GM18520 (cell line): ENCODE data around the gene ZNF362.

Experiments used
- ATAC-seq: cut with Tn5 transposase; IDR thresholded peaks from one replicate; pipeline ENCODE4 v1.9.1; 2021; ENCODE audit not compliant: unreplicated experiment

ZNF362 gene

DNA sequence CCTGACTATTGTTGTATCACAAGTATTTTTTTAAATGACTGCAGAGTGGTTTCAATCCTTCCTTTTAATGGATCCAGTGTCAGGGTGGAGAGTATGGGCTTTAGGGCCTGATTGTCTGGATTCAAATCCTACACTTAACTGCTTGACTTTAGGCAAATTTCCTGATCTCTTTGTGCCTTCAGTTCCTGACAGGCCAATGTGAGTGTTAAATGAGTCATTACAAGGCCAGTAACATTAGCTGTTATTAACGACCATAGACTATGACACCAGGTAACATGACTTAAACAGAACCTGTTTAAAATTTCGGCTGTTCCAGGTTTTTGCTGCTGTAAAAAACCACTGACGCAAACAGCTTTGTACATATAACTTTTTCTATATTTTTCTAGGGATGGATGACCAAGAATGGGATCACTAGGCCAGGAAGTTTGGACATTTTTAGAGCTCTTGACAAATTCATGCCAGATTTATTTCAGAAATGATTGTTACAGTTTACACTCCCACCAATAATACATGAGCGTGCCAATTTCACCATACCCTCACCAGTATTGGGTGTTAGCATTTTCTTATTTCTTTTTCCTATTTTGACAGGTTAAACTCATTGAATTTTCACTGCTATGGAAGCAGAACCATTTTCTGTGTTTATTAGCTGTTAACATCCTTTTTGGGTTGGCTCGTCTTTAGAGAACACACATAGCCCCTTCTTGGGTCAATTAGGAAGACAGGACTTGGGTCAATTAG, 11.3 kb downstream of the ZNF362 start:
- no peak for ATAC-seq

DNA sequence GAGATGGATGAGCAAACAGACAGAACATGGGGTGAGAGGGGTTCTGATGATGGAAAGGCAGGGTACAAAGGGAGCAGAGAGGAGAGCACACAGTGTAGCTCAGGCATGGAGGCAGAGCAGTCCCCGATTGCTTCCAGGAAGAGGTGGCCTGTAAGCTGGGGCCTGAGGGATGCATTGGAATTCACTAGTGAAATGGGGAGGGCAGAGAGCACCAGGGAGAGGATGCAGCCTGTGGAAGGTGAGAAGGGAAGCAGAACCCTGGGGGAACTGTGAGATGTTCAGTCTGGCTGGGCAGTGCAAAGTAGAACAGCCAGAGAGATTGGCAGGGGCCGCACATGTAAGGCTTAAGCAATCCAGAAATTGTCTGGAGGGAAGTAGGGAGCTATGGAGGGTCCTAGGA, 12.2 kb downstream of the ZNF362 start:
- no peak for ATAC-seq

DNA sequence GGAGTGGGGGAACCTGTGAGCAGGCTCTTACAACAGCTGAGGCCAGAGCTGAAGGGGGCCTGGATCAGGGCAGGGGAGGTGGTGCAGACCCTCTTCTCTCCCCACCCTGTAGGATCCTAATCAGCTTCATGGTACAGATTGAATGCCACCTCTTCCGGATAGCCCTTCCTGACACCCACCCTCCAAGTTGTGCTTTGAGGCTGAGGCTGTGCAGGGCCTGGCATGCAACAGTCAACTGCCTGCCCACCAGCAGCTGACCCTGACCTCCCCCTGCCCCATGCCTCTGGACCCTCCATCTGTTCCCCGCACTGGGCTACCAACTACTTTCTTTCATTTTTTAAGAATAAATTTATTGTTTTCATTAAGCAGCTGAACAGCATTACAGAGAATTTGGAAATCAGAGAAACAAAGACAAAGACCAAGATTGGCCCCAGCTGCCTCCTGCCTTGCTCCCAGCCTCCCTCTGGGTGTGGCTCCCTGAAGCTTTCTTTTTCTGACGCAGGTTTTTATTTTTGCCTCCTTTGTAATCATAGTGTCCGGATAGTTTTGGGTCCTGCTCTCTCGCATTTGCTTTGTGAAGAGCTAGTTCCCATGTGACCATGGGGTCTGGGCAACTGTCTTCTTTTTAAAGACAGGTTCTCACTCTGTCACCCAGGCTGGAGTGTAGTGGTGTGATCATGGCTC, 12.8 kb downstream of the ZNF362 start:
- no peak for ATAC-seq

DNA sequence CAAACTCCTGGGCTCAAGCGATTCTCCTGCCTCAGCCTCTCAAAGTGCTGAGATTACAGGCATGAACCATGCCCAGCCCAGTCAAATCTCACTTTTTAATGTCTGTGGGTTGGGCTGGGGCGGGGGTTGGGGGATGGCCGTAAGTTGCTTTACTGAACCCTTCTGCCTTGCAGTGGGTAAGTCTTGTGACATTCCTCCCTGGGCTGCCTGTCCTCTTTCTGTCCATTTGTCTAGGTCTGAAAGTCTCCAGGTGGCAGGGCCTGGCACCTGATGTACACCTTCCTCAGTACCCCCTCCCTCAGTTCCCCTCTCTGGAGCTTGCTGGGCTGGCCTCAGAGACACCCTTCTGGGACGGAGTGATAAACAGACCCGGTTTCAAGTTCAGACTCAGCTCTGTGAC, 13.3 kb downstream of the ZNF362 start:
- no peak for ATAC-seq

DNA sequence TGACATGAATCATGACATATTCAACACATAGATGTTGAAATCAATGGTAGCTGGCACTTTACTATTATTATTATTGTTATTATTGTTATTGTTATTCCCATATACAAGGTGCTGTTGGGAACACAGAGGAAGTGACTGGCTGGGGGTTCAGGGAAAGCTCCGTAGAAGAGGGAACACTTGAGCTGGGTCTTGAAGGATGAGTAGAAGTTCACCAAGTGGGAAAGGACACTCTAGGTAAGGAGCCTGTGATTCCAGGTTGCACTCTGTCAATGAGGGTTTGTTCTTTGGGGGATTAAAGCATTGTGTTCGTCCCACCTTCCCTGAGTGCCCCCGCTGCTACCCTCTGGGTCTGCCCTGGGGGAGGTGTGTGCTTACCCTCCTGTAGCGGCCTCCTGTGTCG, 14.1 kb downstream of the ZNF362 start:
- ATAC-seq: no peak

DNA sequence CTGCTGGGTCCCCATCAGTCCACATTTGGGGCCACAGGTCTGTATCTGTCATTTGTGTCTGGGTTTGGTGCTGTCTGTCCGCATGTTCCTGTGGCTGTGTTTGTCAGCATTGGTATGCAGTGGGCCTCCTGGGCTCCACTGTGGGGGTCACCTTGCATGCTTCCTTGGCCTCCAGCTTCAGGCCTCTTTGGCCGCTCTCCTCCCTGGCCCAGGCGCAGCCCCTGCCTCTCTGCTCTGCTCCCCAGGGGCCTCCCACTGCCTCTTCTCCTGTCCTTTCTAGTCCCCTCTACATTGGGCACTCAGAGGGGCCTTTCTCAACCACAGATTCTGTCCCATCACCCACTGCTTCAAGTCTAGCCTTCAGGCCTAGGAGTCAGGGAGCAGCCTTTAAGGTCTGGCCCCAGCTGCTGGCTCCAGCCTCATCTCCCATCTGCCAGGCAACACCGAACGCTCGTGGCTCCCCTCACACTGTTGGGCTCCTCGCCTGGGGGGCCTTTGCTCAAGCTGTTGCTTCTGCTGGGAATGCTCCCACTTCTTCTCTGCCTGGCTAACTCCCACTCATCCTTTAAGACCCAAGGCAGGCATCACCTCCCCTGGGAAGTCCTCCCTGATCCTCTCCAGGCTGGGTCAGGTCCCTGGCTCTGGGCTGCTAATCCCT, 14.6 kb downstream of the ZNF362 start:
- no peak for ATAC-seq

DNA sequence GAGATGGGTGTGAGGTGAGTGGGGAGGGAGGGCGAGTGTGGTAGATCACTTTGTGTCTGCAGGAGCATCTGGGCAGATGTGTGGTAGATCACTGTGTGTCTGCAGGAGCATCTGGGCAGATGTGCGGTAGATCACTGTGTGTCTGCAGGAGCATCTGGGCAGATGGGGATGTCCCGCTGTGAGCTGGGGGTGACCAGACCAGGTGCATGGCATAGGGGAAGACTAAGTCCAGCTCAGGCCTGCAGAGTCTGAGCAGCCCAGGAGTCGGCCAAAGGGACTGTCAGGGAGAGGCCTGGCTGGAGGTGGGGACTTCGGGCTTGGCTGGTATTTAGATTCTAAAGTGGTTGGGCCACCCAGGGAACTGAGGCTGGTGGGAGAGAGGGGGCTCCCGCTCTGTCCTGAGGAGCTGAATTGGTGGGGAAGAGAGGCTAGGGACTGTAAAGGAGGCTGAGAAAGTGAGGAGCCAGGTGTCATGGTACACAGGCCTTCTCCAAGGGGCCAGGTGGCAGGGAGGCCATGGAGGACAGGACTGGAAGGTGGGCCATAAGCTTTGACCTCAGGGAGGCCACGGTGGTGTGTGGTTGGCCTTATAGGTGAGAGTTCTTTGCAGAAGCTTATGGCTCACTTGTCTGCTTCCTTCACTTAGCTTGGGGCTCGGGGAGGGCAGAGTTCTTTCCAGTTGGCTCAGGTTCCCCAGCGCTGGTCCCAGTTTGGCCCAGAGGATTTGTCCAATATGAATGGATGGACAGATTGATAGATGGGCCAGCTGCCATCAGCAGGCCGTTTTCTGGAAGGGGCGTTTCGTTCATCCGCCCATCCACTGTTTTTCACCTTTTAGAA, 15.6 kb downstream of the ZNF362 start:
- no peak for ATAC-seq

DNA sequence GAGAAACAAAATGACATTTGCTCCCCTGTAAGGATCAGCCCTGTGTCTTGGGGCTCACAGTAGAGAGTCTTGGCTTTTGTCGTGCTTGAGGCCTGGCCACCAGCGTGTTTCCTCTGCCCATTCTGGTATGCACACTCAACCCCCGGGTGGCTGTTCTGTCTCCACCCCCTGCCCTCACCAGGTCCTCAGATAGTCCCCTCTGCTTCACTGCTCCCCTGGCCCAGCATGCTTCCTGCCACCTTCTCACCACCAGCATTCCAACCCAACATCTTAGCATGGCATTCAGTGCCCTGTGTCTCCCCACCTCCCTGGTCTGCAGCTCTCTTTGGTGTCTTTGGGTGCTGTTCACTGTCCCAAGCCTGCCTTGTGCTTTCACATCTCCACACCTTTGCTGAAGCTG, 16.2 kb downstream of the ZNF362 start:
- no peak for ATAC-seq

DNA sequence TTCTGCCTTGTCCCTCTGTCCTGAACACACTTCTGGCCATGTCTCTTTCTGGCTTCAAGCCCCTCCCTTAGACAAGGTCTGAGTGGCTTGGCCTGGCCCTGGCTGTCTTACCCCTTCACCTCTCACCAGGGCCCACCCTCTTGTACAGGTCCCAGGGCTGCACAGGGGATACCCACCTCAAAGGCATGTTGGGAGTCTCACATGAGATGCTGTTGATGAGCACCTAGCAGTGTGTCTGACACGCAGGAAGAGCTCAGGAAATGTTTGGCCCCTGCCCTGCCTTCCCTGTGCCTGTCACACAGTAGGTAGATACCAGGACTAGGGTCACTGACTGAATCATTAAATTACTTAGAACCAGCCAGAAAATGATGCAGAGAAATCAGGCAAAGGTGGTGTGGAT, 16.6 kb downstream of the ZNF362 start:
- ATAC-seq: no peak

DNA sequence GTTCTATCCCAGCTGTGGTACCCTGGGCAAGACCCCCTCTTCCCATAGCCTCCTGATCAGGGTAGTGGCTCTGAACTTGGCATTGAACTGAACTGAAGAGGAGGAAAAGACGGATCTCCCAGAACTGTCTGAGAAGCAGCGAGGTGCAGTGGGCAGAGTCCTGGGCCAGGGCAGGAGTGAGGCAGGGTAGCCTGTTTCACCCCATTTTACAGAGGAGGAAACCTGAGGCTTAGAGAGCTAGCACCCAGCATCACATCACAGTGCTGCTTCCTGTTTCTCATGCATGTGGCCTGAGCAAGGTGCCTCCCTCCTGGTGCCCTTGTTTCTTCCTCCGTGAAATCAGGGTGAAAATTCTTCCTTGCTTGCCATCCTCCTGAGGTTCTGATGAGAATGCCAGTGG, 17.1 kb downstream of the ZNF362 start:
- no peak for ATAC-seq

DNA sequence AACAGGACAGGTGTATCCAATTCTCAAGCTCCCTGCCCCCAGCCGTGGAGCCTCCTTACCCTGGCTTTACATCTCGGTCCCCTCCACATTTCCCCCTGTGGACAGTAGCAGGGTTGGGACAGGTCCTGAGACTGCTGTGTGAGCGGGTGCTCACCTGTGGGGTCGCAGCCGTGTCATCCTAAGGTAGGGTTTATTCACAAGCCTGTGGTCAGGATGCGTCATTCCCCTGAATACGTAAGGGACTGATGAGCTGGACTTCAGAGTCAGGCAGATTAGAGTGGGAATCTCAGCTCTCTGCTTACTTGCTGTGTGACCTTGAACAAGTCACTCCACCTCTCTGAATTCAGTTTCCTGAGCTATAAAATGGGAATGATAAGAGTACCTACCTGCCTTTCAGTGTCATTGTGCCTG, 17.7 kb downstream of the ZNF362 start:
- no peak for ATAC-seq

DNA sequence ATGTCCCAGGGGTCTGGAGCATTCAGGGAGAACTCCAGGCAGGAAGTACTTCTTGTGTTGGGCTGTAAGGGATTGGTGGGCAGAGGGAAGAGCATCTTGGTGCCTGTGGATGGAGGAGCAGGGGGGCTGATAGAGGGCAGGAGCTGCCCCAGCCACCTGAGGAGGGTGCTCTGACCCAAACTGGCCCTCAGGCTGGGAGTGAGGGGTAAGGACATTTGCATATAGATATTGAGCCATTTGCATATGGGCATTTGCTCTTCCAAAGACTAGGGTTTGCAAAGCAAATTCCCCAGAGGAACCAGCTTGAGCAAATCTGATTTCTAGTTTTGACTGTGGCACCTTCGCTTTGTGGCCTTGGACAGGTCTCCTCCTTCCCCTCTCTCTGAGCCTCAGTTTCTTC, 18.2 kb downstream of the ZNF362 start:
- no peak for ATAC-seq

DNA sequence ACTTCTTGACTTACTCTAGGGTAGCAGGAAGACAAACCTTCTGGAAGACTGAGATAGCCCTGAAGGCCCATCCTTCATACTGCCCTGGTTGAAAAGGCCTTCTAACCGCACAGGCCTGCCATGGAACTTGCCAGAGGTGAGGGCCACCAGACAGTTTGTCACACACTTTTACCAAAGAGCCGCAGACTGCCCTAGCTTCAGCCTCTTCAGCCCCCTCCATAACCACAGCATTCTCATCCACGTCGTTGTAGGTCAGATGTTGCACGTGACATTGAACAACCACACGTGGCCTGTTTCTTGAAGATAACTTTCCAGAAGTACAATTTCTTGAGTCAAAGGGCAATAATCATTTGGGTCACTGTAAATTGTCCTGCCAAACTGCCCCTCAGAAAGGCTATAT, 18.9 kb downstream of the ZNF362 start:
- no peak for ATAC-seq

DNA sequence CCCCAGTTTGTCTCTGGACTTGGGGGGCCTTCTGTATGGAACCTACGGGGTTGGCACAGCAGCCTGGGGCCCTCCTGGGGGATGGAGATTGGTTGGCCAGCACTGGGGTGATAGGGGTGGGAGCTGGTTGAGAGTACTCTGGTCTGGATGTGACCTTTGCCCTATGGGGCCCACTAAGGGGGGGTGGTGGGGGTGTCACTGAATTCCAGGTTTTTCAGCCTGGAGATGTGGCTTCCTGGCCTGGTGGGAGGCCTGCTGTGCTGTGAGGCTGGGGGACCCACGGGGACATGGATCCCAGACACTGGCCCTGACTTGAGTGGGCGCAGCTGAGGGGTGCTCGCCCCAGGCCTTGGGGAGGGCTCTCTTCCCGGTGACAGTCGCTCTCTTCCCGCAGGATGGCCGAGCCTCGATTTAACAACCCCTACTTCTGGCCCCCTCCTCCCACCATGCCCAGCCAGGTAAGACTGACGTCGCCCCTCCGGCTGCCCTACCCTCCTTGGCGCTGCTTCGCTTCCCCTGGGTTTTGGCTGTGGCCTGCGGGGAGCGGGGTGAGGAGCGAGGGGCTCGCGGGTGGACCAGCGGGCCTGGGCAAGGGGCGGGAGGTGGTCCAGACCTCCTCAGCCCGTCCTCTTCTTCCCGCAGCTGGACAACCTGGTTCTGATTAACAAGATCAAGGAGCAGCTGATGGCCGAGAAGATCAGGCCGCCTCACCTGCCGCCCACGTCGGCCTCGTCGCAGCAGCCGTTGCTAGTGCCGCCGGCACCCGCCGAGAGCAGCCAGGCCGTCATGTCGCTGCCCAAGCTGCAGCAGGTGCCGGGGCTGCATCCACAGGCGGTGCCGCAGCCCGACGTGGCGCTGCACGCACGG, 19.6 kb downstream of the ZNF362 start:
- ATAC-seq: no peak

DNA sequence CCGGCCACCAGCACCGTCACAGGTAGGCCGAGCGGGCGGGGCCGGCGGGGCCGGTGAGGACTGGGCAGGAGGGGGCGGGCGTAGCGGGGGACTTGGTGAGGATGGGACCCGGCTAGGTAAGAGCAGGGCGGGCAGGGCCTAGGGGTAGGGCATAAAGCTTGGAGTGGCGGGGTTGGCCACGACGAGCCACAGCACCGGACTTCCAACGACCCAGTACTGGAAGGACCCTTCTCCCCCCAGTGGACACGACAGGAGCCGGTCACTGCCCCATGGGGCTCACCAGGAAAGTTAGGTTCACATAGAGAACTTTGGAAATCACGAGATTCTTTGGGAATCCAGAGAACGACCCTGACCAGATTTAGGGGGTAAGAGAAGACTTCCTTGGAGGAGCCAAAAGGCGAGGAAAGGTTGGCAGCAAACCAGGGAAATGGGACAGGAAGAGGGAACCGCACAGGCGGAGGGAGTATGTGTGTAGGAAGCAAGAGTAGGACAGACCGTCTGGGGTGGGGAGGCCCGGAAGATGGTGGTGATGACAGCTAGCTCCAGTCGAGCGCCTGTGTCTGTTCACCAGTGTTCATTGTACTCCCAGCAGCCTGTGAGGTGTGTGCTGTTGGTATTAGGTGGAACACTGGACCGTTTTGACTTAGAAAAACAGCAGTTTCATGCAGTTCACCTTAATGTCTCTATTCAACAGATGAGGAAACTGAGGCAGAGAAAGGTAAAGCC, 20.4 kb downstream of the ZNF362 start:
- no peak for ATAC-seq

DNA sequence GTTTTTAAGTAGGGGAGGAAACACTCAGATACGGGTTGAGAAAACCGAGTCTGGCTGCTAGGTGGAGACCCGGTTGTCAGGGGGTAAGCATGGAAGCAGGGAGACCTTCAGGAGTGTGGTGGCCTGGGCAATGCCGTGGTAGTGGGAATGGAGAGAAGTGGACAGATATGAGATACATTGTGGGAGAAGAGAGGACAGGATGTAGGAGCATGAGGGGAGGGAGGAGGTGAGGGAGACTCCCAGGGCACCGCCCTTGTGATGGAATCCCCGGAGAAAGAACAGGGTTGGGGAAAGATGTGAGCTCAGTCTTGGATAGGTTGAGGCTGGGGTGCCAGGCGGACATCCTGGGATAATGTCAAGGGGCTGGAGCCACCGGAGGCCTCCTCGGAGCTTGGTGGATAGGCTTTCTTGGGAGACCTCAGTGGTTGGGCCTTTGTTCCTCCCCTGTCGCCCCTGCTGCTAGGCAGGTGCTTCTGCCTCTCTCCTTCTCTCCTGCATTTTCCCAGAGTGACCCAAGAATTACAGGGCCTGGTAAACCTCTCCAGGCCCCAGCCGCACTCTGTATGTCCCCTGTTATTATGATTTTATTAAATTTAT, 21.3 kb downstream of the ZNF362 start:
- ATAC-seq: no peak

DNA sequence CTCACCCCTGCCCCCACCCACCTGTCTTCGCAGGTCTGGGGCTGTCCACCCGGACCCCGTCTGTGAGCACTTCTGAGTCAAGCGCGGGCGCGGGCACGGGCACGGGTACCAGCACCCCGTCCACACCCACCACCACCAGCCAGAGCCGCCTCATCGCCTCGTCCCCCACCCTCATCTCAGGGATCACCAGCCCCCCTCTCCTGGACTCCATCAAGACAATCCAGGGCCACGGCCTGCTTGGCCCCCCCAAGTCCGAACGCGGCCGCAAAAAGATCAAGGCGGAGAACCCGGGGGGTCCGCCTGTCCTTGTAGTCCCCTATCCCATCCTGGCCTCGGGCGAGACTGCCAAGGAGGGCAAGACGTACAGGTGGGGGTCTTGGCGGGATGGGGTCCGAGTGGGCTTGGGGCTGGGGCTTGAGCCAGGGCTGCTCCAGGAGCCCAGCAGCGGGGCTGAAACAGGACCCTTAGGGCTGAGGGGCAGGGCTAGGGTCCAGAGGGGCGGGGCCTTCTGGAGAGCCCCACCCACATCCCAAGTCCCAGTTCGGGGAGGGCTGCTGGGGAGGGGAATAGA, 23.9 kb downstream of the ZNF362 start:
- ATAC-seq: no peak

DNA sequence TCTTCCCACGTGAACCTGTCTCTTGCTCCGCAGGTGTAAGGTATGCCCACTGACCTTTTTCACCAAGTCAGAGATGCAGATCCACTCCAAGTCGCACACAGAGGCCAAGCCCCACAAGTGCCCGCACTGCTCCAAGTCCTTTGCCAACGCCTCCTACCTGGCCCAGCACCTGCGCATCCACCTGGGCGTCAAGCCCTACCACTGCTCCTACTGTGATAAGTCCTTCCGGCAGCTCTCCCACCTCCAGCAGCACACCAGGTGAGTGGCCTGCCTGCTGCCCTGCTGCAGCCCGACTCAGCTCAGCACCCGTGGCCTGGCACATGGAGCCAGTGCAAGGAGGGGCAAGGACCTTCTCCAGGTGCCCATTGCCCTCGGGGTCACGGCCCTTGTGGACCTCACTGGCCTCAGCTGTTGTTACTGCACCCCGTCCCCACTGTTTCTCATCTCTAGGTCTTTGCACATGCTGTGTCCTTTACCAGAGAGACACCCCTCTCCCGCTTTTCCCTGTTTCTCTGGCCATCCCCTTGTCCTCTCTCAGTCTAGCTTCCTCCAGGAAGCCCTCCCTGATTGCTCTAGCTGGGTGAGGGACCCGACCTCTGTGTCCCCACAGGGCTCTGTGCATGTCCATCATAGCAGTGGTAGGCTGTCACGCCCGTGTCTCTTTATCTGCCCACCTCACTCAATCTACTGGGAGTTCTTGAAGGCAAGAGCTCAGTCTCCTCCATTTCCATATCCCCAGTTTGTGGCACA, 25.4 kb downstream of the ZNF362 start:
- no peak for ATAC-seq
